Suprapubic skin (tissue), 4 donors: ENCODE data around the gene LRIG1.

Experiments
- POLR2A ChIP-seq, 2 donors: fragments of 450-650 bp; IDR thresholded peaks; one replicate each; pipeline ENCODE4 v1.6.1; 2017; ENCODE audit warnings: antibody characterized with exemption in 2 of 2, mild to moderate bottlenecking in 2 of 2, moderate library complexity in 2 of 2
- POLR2AphosphoS5 ChIP-seq, 3 donors: sonication (generic); formaldehyde crosslinking; IDR thresholded peaks; one replicate each; pipeline ENCODE4 v1.6.1; 2017; ENCODE audit warnings: antibody characterized with exemption in 3 of 3
- TF ChIP-seq, protein P1 (sequence below), 2 donors: fragments of 200-600 bp in 1 of 2; fragments of 450-650 bp in 1 of 2; sonication (generic) in 1 of 2; IDR thresholded peaks; one replicate each; pipeline ENCODE4 v1.5.1; 2016 to 2019; ENCODE audit warnings: antibody characterized with exemption in 2 of 2, mild to moderate bottlenecking in 1 of 2, moderate library complexity in 1 of 2

DNA sequence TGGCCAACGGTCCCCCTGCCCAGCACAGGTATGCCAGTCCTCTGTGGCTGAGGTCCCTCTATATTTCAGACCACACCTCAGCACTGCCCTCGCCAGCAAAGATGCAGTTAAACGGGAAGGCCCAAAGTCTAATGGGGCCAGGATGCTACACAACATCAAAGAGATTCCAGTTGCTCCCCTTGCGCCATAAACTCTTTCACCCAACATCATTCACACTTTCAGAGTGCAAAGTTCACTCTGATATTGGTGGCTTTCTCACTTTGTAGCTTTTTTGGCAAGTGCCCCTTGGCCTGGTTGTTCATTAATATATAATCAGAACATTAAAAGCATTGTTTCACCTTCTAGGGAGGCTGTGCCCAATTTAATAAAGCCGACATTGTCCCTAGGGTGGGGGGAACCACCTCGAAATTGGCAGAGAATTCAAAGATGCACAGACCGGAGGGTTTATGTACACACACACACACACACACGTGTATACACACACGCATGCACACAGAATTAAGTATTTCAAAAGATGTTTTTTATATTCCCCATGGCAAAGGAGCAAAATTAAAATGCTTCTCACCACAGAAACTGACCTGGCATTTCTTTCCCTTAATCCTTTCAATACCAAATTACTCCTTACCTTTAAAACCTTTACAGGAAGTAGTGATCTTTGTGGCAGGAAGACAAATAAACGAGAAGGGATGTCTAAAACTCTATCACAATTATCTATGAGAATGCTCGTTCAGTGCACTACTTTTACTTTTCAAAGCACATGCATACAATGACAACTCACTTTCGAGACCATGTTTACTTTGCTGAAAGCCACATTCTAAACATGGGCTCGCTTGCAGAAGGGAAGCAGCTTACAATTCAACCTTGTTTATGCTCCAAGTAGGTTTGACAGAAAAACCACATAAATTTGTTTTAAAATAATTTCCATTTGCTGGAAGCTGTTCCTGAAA, 19.5 kb downstream of the LRIG1 start:
- TF ChIP-seq, protein P1, sequence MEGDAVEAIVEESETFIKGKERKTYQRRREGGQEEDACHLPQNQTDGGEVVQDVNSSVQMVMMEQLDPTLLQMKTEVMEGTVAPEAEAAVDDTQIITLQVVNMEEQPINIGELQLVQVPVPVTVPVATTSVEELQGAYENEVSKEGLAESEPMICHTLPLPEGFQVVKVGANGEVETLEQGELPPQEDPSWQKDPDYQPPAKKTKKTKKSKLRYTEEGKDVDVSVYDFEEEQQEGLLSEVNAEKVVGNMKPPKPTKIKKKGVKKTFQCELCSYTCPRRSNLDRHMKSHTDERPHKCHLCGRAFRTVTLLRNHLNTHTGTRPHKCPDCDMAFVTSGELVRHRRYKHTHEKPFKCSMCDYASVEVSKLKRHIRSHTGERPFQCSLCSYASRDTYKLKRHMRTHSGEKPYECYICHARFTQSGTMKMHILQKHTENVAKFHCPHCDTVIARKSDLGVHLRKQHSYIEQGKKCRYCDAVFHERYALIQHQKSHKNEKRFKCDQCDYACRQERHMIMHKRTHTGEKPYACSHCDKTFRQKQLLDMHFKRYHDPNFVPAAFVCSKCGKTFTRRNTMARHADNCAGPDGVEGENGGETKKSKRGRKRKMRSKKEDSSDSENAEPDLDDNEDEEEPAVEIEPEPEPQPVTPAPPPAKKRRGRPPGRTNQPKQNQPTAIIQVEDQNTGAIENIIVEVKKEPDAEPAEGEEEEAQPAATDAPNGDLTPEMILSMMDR (IDR thresholded peaks at IDR 0.05), result no peak
- TF ChIP-seq POLR2A (IDR thresholded peaks at IDR 0.05), result no peak
- no peak for TF ChIP-seq POLR2AphosphoS5 (IDR thresholded peaks at IDR 0.05)
